Keratinocyte (primary cell): ENCODE results near the gene ABCB9.

Source experiments
- CTCF ChIP-seq, 3 experiments: IDR thresholded peaks in 1 of 3; conservative IDR thresholded peaks in 1 of 3; optimal IDR thresholded peaks in 1 of 3; 2 replicates in 2 of 3; 3 replicates in 1 of 3; pipeline versions ENCODE3 to v1.5.1; 2011; ENCODE audit warnings: low read length in 3 of 3, mild to moderate bottlenecking in 3 of 3, moderate library complexity in 2 of 3, control low read depth in 1 of 3, inconsistent platforms in 1 of 3; ENCODE audit not compliant: insufficient read depth in 2 of 3; ENCODE audit errors: extremely low read depth in 1 of 3
- EZH2 ChIP-seq: IDR thresholded peaks from one replicate; pipeline ENCODE4 v1.6.1; 2012; ENCODE audit warnings: inconsistent platforms, mild to moderate bottlenecking, low read length, moderate library complexity

- TF ChIP-seq CTCF (optimal IDR thresholded peaks at IDR 0.05 in 1 of 3, IDR thresholded peaks at IDR 0.05 in 1 of 3, conservative IDR thresholded peaks at IDR 0.05 in 1 of 3; ENCODE audit: extremely low read depth in 1 of 3, insufficient read depth in 2 of 3, low read length in 3 of 3) = no peak
- no peak for TF ChIP-seq EZH2
Observed at GRCh38 chr12:122980183-122981035, 14.1 kb upstream of the ABCB9 start, which contains the start of gene ARL6IP4.
